HG02588 (cell line): ENCODE measurements around the gene PRAMEF11.
"Not testable (repeated sequence)": the region's sequence is repeated elsewhere in the genome, so short reads cannot be mapped to it uniquely, and the experiment has no call there.

ENCODE experiments used
- ATAC-seq: cut with Tn5 transposase; IDR thresholded peaks from one replicate; pipeline ENCODE4 v1.9.1; 2021; ENCODE audit warnings: mild to moderate bottlenecking, moderate library complexity; ENCODE audit not compliant: unreplicated experiment

PRAMEF11 gene

DNA sequence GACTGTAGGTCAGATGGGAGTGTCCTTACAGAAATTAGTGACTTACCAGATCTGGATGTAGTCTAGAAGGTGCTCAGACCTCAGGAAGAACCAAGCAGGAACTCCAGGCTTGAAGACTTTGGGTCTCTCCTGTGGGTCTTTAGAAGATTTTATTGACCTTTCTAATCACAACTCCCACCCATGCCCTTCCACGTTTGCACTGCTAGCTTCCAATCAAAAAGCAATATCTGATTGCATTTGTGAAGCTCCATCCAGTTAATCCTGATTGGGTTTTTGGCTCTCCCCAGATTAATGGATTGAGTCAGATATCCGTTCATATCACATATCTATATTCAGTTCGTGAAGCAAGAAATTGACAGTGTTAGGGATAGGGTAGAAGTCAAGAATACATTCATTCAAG, at the start of gene PRAMEF11:
Gene PRAMEF11, minus strand, starts transcription at position 101 of the 400 bp plus-strand sequence. CDS start 2,621 bp downstream, outside the sequence.
- ATAC-seq: not testable (repeated sequence)

DNA sequence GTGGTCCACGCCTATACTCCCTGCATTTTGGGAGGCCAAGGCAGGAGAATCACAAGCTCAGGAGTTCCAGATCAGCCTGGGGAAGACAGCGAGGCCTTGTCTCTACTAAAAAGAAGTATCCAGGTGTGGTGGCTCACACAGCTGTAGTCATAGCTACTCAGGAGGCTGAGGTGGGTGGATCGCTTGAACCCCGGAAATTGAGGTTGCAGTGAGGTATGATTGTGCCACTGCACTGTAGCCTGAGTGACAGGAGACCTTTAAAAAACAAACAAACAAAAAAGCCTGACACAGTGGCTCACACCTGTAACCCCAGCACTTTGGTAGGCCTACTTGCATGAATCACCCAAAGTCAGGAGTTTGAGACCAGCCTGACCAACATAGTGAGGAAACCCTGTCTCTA, 47.2 kb upstream of the PRAMEF11 start:
- not testable (repeated sequence) for ATAC-seq

DNA sequence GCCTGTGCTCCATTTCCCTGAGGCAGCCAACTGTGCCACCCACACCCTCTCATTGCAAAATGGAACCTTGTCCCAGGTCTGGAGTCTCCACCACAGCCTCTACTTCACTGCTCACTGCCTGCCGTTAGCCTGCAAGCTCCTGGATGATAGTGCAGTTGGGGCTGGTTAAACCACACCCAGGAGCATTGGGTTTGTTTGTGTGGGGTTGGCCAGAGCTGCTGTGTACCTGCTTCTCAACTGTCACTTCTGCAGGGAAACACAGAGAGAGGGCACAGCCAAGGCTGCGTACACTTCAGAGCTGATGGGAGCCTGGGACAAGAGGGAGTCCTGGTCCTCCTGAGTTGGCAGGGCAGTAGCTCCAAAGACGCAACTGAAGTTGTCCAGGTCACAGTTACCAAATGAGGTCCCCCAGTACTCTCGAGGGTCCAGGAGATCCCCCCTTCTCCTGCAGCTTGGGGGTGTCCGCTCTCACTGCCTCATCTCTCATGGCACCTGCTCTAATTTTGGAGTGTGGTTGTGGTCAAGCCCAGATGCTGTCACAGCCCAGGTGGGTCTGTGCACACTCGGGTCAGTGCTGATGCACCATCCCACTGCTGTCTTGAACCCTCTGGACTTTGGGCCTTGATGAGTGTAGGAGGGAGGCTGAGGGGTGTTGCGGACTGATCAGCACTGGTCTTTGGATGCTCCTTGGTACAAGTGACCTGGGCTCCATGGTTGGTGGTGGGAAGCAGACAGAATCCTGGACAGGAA, 32.1 kb upstream of the PRAMEF11 start:
- ATAC-seq: not testable (repeated sequence)

DNA sequence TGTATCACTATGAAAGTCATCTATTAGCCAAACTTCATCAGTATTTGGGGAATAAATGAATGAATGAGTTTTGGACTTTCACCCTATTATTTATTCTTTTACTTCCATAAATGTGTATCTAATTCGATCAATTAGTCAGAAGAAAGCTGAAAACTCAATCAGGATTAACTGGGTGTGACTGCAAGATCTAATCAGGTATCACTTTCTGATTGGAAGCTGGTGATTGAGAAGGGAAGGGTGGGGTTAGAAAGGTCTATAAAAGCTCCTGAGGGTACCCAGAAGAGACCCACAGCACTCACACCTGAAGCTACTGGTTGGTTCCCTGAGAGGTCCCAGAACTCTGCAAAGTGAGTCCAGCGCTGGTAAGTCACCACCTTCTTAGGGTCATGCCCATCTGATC, 25.6 kb upstream of the PRAMEF11 start, which contains the start of gene PRAMEF2:
Gene PRAMEF2, plus strand, starts transcription at position 301 of the 400 bp plus-strand sequence. CDS start 1,924 bp downstream, outside the sequence.
- ATAC-seq: not testable (repeated sequence)

DNA sequence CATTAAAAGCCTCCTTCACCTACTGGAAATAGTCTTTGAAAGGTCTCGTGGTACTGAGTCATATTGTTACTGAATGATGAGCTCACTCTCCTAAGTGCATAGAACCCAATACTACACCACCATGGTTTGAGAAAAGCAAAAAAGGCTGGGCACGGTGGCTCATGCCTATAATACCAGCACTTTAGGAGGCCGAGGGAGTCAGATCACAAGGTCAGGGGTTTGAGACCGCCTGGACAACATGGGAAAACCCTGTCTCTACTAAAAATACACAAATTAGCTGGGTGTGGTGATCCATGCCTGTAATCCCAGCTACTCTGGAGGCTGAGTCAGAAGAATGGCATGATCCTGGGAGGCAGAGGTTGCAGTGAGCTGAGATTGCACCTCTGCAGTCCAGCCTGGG, 20.6 kb upstream of the PRAMEF11 start:
- ATAC-seq: no peak

DNA sequence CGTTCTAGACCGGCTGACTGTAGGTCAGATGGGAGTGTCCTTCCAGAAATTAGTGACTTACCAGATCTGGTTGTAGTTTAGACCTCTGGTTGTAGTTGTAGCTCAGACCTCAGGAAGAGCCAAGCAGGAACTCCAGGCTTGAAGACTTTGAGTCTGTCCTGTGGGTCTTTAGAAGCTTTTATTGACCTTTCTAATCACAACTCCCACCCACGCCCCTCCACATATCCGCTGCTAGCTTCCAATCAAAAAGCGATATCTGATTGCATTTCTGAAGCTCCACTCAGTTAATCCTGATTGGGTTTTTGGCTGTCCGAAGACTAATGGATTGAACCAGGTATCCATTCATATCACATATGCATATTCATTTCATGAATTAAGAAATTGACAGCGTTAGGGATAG, 17.4 kb upstream of the PRAMEF11 start, which contains the start of gene HNRNPCL1:
Gene HNRNPCL1, minus strand, starts transcription at position 101 of the 400 bp plus-strand sequence. CDS start 431 bp downstream, outside the sequence.
- ATAC-seq: not testable (repeated sequence)

DNA sequence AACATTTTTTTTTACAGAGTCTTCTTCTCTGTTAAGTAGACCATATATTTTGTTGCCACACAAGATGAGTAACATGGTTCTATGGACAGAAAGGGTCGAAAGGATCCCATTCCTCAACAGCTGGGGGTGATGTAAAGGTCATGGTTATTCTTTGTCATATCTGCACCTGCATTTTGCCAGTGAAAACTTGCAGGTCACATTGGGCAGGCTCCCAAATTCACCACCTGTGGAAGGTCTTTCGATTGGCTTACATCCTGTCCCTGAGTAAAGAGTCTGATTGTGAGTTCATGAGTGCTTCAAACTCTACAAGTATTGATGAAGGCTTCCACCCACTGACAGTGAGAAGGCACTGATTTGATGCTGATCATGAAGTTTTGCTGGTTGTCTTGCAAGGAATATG, 2.0 kb upstream of the PRAMEF11 start:
- ATAC-seq: not testable (repeated sequence)

DNA sequence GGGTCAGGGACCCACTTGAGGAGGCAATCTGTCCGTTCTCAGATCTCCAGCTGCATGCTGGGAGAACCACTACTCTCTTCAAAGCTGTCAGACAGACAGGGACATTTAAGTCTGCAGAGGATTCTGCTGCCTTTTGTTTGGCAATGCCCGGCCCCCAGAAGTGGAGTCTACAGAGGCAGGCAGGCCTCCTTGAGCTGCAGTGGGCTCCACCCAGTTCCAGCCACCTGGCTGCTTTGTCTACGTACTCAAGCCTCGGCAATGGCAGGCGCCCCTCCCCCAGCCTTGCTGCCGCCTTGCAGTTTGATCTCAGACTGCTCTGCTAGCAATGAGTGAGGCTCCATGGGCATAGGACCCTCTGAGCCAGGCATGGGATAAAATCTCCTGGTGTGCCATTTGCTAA, 12.1 kb downstream of the PRAMEF11 start:
- ATAC-seq: not testable (repeated sequence)

DNA sequence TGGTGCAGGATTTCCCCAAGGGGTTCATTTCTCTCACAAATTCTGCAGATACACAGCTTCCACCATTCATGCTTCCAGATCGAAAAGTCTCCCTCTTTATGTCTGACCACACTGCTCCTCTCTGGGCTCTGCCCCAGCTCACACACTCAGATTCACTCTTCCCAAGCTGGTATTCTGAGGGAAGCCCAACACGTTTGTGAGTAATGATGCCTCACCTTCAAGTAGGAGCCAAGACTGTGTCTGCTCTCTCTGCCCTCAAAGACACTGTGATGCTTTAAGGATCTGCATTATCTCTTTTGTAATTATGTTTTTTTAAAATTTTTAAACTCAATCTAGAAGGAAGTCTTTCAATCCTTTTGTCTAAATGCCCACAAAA, 19.8 kb downstream of the PRAMEF11 start:
- no peak for ATAC-seq

DNA sequence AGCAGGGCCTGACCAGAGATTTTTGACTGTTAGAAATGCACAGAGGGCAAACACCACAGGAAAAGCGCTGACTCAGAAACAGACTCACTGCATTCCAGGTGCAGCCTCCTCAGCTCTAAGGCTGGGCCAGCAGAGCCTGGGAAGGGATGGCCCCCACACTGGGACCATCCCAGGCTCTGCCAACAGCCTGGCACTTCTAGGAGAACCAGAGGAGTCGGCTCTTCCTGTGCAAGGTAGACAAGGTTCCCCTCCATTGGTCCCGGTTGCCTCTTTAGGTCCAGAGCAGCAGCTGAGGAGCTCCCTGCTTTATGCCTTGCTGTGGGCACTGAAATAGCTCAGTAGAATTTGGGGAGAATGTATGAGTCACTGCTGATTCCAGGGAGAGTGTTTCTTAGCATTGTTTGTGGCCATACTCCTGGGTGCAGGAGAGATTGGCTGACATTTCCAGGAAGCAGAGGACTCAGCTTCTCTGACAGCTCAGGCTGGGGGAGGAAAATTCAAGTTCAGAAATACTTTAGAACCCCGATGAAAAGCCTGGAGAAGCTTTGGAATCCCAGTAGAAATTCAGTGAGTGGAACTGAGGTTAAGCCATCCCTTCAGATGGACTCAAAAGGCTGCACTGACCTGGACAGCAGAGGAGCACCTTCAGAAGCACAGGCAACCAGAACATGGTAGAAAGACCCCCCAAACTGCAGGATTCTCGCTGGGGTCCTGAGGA, 20.4 kb downstream of the PRAMEF11 start:
- no peak for ATAC-seq

DNA sequence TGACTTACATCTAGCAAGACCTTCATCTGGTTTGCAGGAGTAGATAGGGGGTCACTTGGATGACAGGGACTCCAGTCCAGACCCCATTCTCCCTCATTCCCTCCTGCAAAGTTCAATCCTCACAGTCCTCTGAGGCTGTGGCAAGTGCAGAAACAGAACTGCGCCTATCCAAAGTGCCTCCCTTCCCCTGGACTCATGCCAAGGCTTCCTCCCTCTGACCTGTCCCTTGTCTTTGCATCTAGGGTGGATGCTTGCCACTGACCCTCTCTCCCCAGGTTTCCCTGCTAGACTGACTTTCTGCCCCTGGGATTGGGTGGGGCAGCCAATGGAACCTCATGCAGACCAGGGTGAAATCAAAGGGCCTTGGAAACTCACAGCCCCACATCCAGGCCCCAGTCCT, 21.3 kb downstream of the PRAMEF11 start:
- ATAC-seq: no peak

DNA sequence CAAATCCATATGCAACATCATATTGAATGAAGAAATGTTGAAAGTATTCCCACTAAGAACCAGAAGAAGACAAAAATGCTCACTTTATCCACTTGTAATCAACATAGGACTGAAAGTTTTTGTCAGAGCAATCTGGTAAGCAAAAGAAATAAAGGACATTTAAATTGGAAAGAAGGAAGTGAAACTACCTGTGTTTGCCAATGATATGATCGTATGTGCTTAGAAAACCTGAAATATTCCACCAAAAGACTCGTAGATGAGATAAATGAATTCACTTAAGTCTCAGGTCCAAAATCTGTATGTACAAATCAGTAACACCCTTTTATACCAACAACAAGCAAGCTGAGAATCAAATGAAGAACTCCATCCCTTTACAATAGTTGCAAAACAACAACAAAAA, 31.5 kb downstream of the PRAMEF11 start:
- no peak for ATAC-seq

DNA sequence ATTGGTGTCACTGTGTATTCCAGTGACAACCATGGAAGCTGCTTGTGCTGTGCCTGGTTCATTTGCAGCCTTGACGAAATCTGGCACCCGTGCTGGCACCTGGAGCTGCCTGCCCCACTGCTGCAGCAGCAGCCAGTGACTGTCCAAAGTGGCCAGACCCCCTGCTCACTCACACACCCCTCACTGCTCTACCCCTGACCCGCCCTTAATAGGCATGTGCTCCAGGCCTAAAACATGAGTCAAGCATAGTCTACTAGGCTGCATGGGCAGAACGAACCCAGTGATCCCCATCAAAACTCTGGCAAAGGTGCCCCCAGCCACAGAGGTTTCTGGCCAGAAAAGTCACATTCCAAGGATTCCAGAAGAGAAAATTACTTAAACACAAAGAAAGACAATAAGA, 32.3 kb downstream of the PRAMEF11 start:
- ATAC-seq: no peak

DNA sequence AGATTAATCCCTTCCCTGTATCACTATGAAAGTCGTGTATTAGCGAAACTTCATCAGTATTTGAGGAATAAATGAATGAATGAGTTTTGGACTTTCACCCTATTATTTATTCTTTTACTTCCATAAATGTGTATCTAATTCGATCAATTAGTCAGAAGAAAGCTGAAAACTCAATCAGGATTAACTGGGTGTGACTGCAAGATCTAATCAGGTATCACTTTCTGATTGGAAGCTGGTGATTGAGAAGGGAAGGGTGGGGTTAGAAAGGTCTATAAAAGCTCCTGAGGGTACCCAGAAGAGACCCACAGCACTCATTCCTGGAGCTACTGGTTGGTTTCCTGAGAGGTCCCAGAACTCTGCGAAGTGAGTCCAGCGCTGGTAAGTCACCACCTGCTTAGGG, 40.1 kb downstream of the PRAMEF11 start, which contains the start of gene PRAMEF1:
Gene PRAMEF1, plus strand, starts transcription at position 301 of the 400 bp plus-strand sequence. CDS start 1,831 bp downstream, outside the sequence.
- ATAC-seq: not testable (repeated sequence)

DNA sequence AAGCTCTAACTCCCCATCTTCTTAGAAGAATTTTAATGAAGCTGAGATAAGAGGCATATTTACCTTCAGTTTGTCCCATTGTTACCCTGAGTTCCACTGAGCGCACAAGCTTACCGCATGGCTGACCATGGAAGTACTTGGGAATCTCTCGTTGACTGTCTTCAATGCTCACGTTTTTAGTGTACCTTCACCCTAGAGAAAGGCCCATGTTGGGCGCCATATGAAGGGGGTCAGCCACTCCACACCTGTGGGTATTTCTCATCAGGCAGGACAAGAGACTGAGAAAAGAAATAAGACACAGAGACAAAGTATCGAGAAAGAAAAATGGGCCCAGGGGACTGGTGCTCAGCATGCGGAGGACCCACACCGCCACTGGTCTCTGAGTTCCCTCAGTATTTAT, 46.5 kb downstream of the PRAMEF11 start:
- ATAC-seq: not testable (repeated sequence)

DNA sequence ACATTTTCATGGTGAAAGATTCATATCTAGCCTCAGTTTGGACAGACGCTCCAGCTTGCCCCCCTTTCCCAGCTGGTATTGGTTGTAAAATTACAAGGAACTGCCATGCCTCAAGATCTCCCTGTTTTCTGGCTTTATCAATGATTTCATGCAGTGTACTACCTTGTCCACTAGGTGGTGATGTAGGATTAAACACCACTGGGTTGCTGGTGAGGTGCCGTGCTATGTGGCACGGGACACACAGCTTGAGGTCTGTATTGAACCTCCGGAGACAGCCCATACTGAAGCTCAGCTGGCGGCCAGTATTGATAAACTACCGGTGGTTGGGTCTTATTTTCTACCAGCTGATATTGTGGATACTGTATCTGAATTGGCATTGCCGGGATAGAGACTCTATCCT, 47.4 kb downstream of the PRAMEF11 start:
- not testable (repeated sequence) for ATAC-seq

DNA sequence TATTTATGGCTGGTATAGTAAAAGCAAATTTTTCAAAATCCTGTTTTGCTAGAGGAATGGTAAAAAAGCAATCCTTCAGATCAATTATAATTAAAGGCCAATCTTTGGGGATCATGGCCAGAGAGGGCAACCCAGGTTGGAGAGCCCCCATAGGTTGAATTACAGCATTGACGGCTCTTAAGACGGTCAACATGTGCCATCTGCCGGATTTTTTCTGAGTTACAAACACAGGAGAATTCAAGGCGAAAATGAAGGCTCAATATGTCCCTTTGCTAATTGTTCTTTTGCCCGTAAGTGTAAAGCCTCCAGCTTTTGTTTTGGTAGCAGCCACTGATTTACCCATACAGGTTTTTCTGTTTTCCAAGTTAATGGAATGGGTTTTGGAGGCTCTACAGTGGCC, 49.7 kb downstream of the PRAMEF11 start:
- ATAC-seq: not testable (repeated sequence)

DNA sequence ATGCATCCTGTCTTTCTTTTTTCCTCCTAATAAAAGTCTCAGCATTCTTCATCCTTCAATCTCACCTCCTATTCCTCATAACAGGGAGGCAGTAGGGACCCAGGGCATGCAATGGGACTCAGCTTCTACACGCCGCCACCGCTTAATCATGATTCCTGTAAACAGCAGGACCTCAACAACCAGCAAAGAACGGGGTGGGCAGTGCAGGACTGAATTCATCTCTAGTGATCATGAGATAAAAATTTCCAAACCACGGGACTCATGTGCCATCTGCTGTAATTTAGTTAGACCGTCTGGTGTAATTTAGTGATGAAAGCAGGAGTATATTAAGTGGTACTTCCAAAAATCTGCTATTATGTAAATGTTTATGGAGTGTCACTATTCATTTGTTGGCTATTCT, 52.3 kb downstream of the PRAMEF11 start:
- ATAC-seq: no peak

DNA sequence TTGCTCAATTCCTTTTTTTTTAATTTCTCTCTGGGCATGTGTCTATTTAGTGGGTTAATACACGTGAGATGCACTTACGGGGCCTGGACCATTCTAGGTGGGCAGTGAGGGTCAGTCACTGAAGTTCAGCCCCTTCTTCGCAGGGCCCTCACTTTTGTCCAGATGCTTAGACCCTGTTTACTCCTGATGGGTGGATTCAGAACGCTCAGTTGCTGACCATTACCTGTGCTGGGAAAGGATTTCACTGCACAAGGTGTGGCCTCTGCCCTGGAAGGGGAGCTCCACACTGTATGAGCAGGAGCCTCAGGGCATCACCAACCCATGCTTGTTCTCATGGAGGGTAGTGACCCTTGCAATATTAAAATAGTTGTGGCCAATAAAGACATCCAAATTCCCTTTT, 53.1 kb downstream of the PRAMEF11 start:
- ATAC-seq: no peak

DNA sequence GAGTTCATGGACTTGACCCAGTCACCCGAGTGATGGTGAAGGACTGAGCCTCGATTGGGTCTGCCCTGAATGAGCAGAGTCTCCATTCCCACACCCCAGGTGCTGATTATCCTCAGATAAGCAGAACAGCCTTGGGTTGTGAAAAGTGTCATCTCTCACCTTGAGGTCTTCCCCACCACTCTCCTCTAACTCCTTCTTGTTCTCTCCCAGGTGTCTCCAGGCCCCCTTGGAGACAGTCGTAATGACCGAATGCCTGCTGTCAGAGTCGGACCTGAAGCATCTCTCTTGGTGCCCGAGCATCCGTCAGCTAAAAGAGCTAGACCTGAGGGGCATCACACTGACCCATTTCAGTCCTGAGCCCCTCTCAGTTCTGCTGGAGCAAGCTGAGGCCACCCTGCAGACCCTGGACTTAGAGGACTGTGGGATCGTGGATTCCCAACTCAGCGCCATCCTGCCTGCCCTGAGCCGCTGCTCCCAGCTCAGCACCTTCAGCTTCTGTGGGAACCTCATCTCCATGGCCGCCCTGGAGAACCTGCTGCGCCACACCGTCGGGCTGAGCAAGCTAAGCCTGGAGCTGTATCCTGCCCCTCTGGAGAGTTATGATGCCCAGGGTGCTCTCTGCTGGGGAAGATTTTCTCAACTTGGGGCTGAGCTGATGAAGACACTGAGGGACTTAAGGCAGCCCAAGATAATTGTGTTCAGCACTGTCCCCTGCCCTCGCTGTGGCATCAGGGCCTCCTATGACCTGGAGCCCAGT, 54.2 kb downstream of the PRAMEF11 start:
- ATAC-seq: no peak

DNA sequence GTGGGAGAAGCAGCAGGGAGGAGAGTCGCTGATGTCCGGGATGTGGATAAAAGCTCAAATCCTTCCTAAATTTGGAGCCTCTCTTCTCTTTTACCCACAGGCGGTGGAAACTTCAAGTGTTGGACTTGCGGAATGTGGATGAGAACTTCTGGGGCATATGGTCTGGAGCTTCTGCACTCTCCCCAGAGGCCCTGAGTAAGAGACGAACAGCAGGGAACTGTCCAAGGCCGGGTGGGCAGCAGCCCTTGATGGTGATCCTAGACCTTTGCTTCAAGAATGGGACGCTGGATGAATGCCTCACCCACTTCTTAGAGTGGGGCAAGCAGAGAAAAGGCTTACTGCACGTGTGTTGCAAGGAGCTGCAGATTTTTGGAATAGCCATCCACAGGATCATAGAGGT, 55.8 kb downstream of the PRAMEF11 start:
- ATAC-seq: no peak
